ENCODE data around the gene SRXN1.
A peak's percentile ranks its signal among the peaks of the same experiment; 100 is the strongest.

The SRXN1 gene

GRCh38 chr20:608970-609369 is 44.0 kb downstream of the SRXN1 start:
- H3K9me3 Mint-ChIP-seq: no peaks in the 10 kb centered on the region
- H3K27me3 Mint-ChIP-seq (ENCODE audit: low read depth): peaks cover 54% of the 10 kb centered on the region
- H3K4me1 Mint-ChIP-seq: peaks cover 41% of the 10 kb centered on the region
- no peak overlapping the region for H3K27ac Mint-ChIP-seq
- no peaks in the 10 kb centered on the region for H3K36me3 Mint-ChIP-seq (ENCODE audit: low read depth)
- no peak for TF ChIP-seq CTCF (IDR thresholded peaks at IDR 0.05; ENCODE audit: unreplicated experiment in 3 of 3)
- H3K4me3 Mint-ChIP-seq: peak overlapping the region; percentile 67 to 78 (median 71)

GRCh38 chr20:607476-607875 is 45.5 kb downstream of the SRXN1 start:
- Mint-ChIP-seq H3K36me3 (ENCODE audit: low read depth) (no peaks in the 10 kb centered on the region), H3K9me3 (no peaks in the 10 kb centered on the region), H3K27me3 (ENCODE audit: low read depth) (peaks cover 41% of the 10 kb centered on the region), H3K4me1 (peaks cover 42% of the 10 kb centered on the region), H3K4me3 (no peak overlapping the region), H3K27ac (no peak overlapping the region)
- no peak for TF ChIP-seq CTCF (IDR thresholded peaks at IDR 0.05; ENCODE audit: unreplicated experiment in 3 of 3)

- H3K36me3 Mint-ChIP-seq (ENCODE audit: low read depth): no peaks in the 10 kb centered on the region
- peak overlapping the region in 2 of 3 experiments; percentile 19 to 26 for H3K27ac Mint-ChIP-seq
- no peak overlapping the region for H3K4me3 Mint-ChIP-seq
- H3K9me3 Mint-ChIP-seq: no peaks in the 10 kb centered on the region
- peaks cover 23% of the 10 kb centered on the region for H3K27me3 Mint-ChIP-seq (ENCODE audit: low read depth)
- no peak for TF ChIP-seq CTCF (IDR thresholded peaks at IDR 0.05; ENCODE audit: unreplicated experiment in 3 of 3)
- peaks cover 42% of the 10 kb centered on the region for H3K4me1 Mint-ChIP-seq
Observed at GRCh38 chr20:605237-605636, 47.8 kb downstream of the SRXN1 start.

- no peak for TF ChIP-seq CTCF (IDR thresholded peaks at IDR 0.05; ENCODE audit: unreplicated experiment in 3 of 3)
- H3K27ac Mint-ChIP-seq: peak overlapping the region; percentile 7 to 70 (median 41)
- peaks cover 50% of the 10 kb centered on the region for H3K4me1 Mint-ChIP-seq
- no peak overlapping the region for H3K4me3 Mint-ChIP-seq
- H3K9me3 Mint-ChIP-seq: no peaks in the 10 kb centered on the region
- peaks cover 12% of the 10 kb centered on the region for H3K27me3 Mint-ChIP-seq (ENCODE audit: low read depth)
- H3K36me3 Mint-ChIP-seq (ENCODE audit: low read depth): no peaks in the 10 kb centered on the region
Observed at GRCh38 chr20:603116-603640, 49.8 kb downstream of the SRXN1 start.

- Mint-ChIP-seq H3K36me3 (ENCODE audit: low read depth) (no peaks in the 10 kb centered on the region), H3K27me3 (ENCODE audit: low read depth) (peaks cover 4% of the 10 kb centered on the region), H3K9me3 (no peaks in the 10 kb centered on the region), H3K27ac (peak overlapping the region; percentile 26 to 80 (median 71)), H3K4me3 (peak overlapping the region in 1 of 3 experiments; percentile 2), H3K4me1 (peaks cover 50% of the 10 kb centered on the region)
- TF ChIP-seq CTCF (IDR thresholded peaks at IDR 0.05; ENCODE audit: unreplicated experiment in 3 of 3): no peak
Observed at GRCh38 chr20:602111-602970, 50.7 kb downstream of the SRXN1 start.
